BE2C (cell line): ENCODE results near the gene NCOA6.

Experiments used
- DNase-seq: peaks from one replicate; pipeline ENCODE4 v3.0.0-alpha.2; 2020
- H3K27me3 ChIP-seq: fragments of 250-450 bp; sonication (Bioruptor Pico); 2 replicates; pipeline ENCODE4 v1.5.1; 2020; ENCODE audit warnings: mild to moderate bottlenecking
- H3K36me3 ChIP-seq: fragments of 250-450 bp; sonication (Bioruptor Pico); 2 replicates; pipeline ENCODE4 v1.5.1; 2020; ENCODE audit warnings: mild to moderate bottlenecking
- H3K4me1 ChIP-seq: fragments of 250-450 bp; sonication (Bioruptor Pico); 2 replicates; pipeline ENCODE4 v1.5.1; 2020
- H3K4me3 ChIP-seq: 2 replicates; pipeline ENCODE4 v1.5.1; 2011; ENCODE audit warnings: low read depth, low read length
- H3K9me3 ChIP-seq: fragments of 250-450 bp; sonication (Bioruptor Pico); 2 replicates; pipeline ENCODE4 v1.5.1; 2020
- CTCF ChIP-seq: IDR thresholded peaks from 2 replicates; pipeline ENCODE4 v1.5.1; 2012; ENCODE audit warnings: mild to moderate bottlenecking, low read depth, low read length

NCOA6 gene

GRCh38 chr20:34691838-34692237, 133.6 kb downstream of the NCOA6 start:
- Histone ChIP-seq H3K4me3 (no peak overlapping the region), H3K36me3 (no peaks in the 10 kb centered on the region), H3K27me3 (no peaks in the 10 kb centered on the region), H3K9me3 (no peaks in the 10 kb centered on the region), H3K4me1 (no peaks in the 10 kb centered on the region)
- no peak for TF ChIP-seq CTCF
- no peak for DNase-seq

GRCh38 chr20:34689486-34689885, 136.0 kb downstream of the NCOA6 start:
- Histone ChIP-seq H3K36me3 (no peaks in the 10 kb centered on the region), H3K4me3 (no peak overlapping the region), H3K9me3 (no peaks in the 10 kb centered on the region), H3K4me1 (no peaks in the 10 kb centered on the region), H3K27me3 (no peaks in the 10 kb centered on the region)
- DNase-seq = no peak
- no peak for TF ChIP-seq CTCF

GRCh38 chr20:34683667-34684066, 141.8 kb downstream of the NCOA6 start:
- Histone ChIP-seq H3K4me1 (no peaks in the 10 kb centered on the region), H3K27me3 (no peaks in the 10 kb centered on the region), H3K36me3 (no peaks in the 10 kb centered on the region), H3K9me3 (no peaks in the 10 kb centered on the region), H3K4me3 (no peak overlapping the region)
- no peak for DNase-seq
- TF ChIP-seq CTCF = no peak

- TF ChIP-seq CTCF = no peak
- no peak for DNase-seq
- no peaks in the 10 kb centered on the region for H3K36me3 ChIP-seq
- no peaks in the 10 kb centered on the region for H3K27me3 ChIP-seq
- H3K4me1 ChIP-seq = no peaks in the 10 kb centered on the region
- H3K4me3 ChIP-seq = no peak overlapping the region
- H3K9me3 ChIP-seq = no peaks in the 10 kb centered on the region
Observed at GRCh38 chr20:34680586-34681175, 144.8 kb downstream of the NCOA6 start.

GRCh38 chr20:34676642-34677373, 148.6 kb downstream of the NCOA6 start, which contains the start of gene PIGU:
Gene PIGU, minus strand, starts transcription at chr20:34677092. Its CDS starts 7 bp downstream, at chr20:34677085.
- Histone ChIP-seq H3K36me3 (no peaks in the 10 kb centered on the region), H3K4me3 (peak within 1 kb of the TSS; percentile 86), H3K9me3 (no peaks in the 10 kb centered on the region), H3K4me1 (no peaks in the 10 kb centered on the region), H3K27me3 (no peaks in the 10 kb centered on the region)
- no peak for TF ChIP-seq CTCF
- peak; percentile 97 for DNase-seq

GRCh38 chr20:34675993-34676641, 149.3 kb downstream of the NCOA6 start:
- Histone ChIP-seq H3K36me3 (no peaks in the 10 kb centered on the region), H3K27me3 (no peaks in the 10 kb centered on the region), H3K4me3 (peak overlapping the region; percentile 86), H3K4me1 (no peaks in the 10 kb centered on the region), H3K9me3 (no peaks in the 10 kb centered on the region)
- TF ChIP-seq CTCF = no peak
- no peak for DNase-seq
